Neural progenitor cell (in vitro differentiated cells): ENCODE results near the gene PRKAA2.
A peak's percentile ranks its signal among the peaks of the same experiment; 100 is the strongest.

Source experiments
- EZH2 ChIP-seq: fragments of 200-600 bp; sonication (generic); IDR thresholded peaks from 2 replicates; pipeline ENCODE4 v1.6.1; 2017; ENCODE audit warnings: antibody characterized with exemption, mild to moderate bottlenecking, moderate library complexity
- EZH2phosphoT487 ChIP-seq: fragments of 200-600 bp; sonication (generic); IDR thresholded peaks from 2 replicates; pipeline ENCODE4 v1.6.1; 2017; ENCODE audit warnings: antibody characterized with exemption
- TF ChIP-seq, protein P1 (sequence below): fragments of 200-600 bp; sonication (generic); IDR thresholded peaks from 2 replicates; pipeline ENCODE4 v1.5.1; 2017; ENCODE audit warnings: antibody characterized with exemption, mild to moderate bottlenecking

DNA sequence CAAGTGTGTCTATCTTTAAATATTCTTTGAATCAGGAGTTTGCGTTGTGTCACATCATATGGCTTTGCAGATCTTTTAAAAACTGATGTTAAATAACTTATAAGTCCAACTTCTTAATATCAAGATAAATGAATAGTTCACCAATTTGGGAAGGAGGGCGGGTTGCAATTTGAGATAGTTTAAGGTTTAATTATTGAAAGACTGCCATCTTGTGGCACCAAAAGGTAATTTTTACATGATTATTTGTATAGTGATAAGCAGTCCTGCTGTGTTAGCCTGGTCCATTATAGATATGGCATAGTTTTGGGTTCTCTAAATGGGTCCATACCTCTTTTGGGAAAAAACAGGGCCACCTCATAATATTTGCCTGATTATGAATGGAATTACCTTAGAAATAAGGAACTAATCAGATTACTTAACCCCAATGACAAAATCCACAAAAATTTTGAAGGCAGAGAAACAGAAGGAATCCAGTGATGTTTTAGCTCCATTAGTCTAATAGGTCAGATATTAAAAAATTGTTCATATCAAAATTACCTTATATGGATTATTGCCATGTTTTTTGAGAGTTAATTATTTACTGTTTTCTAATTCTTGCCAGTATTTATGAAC is 64.3 kb downstream of the PRKAA2 start:
- TF ChIP-seq, protein P1, sequence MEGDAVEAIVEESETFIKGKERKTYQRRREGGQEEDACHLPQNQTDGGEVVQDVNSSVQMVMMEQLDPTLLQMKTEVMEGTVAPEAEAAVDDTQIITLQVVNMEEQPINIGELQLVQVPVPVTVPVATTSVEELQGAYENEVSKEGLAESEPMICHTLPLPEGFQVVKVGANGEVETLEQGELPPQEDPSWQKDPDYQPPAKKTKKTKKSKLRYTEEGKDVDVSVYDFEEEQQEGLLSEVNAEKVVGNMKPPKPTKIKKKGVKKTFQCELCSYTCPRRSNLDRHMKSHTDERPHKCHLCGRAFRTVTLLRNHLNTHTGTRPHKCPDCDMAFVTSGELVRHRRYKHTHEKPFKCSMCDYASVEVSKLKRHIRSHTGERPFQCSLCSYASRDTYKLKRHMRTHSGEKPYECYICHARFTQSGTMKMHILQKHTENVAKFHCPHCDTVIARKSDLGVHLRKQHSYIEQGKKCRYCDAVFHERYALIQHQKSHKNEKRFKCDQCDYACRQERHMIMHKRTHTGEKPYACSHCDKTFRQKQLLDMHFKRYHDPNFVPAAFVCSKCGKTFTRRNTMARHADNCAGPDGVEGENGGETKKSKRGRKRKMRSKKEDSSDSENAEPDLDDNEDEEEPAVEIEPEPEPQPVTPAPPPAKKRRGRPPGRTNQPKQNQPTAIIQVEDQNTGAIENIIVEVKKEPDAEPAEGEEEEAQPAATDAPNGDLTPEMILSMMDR: peak; percentile 75
- TF ChIP-seq EZH2phosphoT487: no peak
- no peak for TF ChIP-seq EZH2
